Gastrocnemius medialis (tissue), 4 donors: Measurements from ENCODE around the gene KIF7. TPM values are rescaled to one million over a fixed set of nuclear protein-coding genes. Genes with fewer than 3 reads are reported as not detected.

ENCODE experiments used
- ATAC-seq, 2 donors: fragments of 150-250 bp; one replicate each; pipeline ENCODE4 v1.9.1; 2016
- DNase-seq, 2 donors: peaks; one replicate each; pipeline ENCODE4 v3.0.0-alpha.2; 2019
- H3K27ac ChIP-seq, 4 donors: fragments of 200-600 bp; sonication (generic); 1 replicate in 1 of 4; 2 replicates in 3 of 4; pipeline ENCODE4 v1.5.1; 2016 to 2018; ENCODE audit warnings: mild to moderate bottlenecking in 2 of 4, moderate library complexity in 1 of 4
- H3K27me3 ChIP-seq, 3 donors: fragments of 200-600 bp; sonication (generic) in 2 of 3; 1 replicate in 1 of 3; 2 replicates in 2 of 3; pipeline versions ENCODE4 v1.5.1 to v1.6.0; 2016 to 2019; ENCODE audit warnings: mild to moderate bottlenecking in 1 of 3, moderate library complexity in 1 of 3
- H3K36me3 ChIP-seq, 2 donors: fragments of 200-600 bp; sonication (generic) in 1 of 2; one replicate each; pipeline ENCODE4 v1.5.1; 2017 to 2018
- H3K4me1 ChIP-seq, 2 donors: fragments of 200-600 bp; sonication (generic) in 1 of 2; one replicate each; pipeline ENCODE4 v1.5.1; 2016 to 2017; ENCODE audit warnings: mild to moderate bottlenecking in 2 of 2
- H3K4me3 ChIP-seq, 4 donors: fragments of 200-600 bp; sonication (generic) in 3 of 4; 1 replicate in 1 of 4; 2 replicates in 3 of 4; pipeline ENCODE4 v1.5.1; 2016 to 2019; ENCODE audit warnings: mild to moderate bottlenecking in 2 of 4
- H3K9me3 ChIP-seq, 3 donors: fragments of 200-600 bp; sonication (generic) in 2 of 3; 1 replicate in 1 of 3; 2 replicates in 2 of 3; pipeline ENCODE4 v1.5.1; 2016 to 2019
- POLR2A ChIP-seq, 2 donors: fragments of 450-650 bp; IDR thresholded peaks; one replicate each; pipeline ENCODE4 v1.6.1; 2017; ENCODE audit warnings: antibody characterized with exemption in 2 of 2, mild to moderate bottlenecking in 2 of 2, moderate library complexity in 2 of 2
- in situ Hi-C, 4 donors: fragments of 200-750 bp; cut with MboI; loops; one replicate each; pipeline versions ENCODE4 v1.15.0 to v1.8.0; 2017; ENCODE audit warnings: low sequenced_read_pairs in 4 of 4
- intact Hi-C: fragments of 100-400 bp; cut with DNase I; formaldehyde crosslinking; loops from one replicate; pipeline ENCODE4 v1.15.1; 2023; ENCODE audit warnings: low total_unique reads
- total RNA-seq, 4 donors: library from RNA; depleted of rRNA; stranded (reverse); fragments of >200 nt; gene quantifications; one replicate each; pipeline versions ENCODE4 v1.1.0 to v1.2.3, GENCODE V29; 2016
- TF ChIP-seq, protein P1 (sequence below), 5 experiments: fragments of 450-650 bp in 3 of 5; fragments of 200-600 bp in 2 of 5; sonication (generic) in 2 of 5; IDR thresholded peaks in 4 of 5; conservative IDR thresholded peaks in 1 of 5; 1 replicate in 4 of 5; 2 replicates in 1 of 5; pipeline ENCODE4 v1.5.1; 2016 to 2019; ENCODE audit warnings: antibody characterized with exemption in 5 of 5, mild to moderate bottlenecking in 3 of 5, moderate library complexity in 3 of 5

KIF7 gene
- total RNA-seq, 4 donors from 2014 or later, result 0.19 to 0.66 (median 0.61) TPM

DNA sequence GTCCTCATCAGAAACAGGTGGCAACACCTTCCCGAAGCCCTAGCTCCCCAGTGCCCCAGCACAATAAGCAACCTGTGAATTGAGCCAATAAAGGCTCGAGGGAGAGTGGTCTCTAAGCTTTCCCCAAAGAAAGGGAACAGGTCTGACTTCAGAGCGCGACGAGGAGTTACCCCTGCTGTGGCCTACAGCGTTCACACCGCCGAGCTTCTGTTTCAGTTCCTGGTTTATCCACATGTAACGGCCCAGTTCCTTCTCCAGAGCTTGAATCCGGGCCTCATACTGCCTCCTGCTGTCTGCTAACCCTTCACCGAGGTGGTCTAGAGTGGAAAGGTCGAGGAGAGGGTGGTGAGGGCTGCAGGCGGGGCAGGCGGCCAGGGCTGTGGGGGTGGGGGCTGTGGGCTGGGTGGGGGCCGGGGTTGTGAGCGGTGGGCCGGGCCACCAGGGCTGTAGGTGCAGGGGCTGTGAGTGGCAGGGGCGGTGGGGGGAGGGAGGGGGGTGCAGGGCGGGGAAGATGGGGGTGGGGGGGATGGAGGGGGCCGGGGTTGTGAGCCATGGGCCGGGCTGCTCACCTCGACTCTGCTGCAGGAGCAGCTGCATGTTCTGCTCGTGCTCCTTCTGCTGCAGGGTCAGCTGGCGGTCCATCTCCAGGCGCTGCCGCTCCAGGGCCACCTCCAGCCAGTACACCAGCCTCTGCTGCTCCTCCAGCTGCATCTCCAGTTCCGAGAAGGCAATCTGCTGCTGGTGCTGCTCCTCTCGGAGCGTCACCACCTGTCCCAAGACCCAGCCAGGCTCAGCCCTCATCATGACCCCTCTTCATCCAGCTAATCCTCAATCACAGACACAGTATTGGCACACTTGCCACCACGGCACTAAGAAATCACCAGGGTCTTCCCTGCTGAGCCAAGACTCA, 26.2 kb downstream of the KIF7 start:
- Histone ChIP-seq H3K9me3 (no peaks in the 10 kb centered on the region), H3K27me3 (no peaks in the 10 kb centered on the region), H3K36me3 (no peaks in the 10 kb centered on the region), H3K27ac (no peak overlapping the region), H3K4me3 (no peak overlapping the region), H3K4me1 (no peaks in the 10 kb centered on the region)
- no peak for ATAC-seq
- in situ Hi-C loops, result no loop called here
- DNase-seq, result no peak
- intact Hi-C loops, result no loop called here
- no peak for TF ChIP-seq POLR2A (IDR thresholded peaks at IDR 0.05)
- TF ChIP-seq, protein P1, sequence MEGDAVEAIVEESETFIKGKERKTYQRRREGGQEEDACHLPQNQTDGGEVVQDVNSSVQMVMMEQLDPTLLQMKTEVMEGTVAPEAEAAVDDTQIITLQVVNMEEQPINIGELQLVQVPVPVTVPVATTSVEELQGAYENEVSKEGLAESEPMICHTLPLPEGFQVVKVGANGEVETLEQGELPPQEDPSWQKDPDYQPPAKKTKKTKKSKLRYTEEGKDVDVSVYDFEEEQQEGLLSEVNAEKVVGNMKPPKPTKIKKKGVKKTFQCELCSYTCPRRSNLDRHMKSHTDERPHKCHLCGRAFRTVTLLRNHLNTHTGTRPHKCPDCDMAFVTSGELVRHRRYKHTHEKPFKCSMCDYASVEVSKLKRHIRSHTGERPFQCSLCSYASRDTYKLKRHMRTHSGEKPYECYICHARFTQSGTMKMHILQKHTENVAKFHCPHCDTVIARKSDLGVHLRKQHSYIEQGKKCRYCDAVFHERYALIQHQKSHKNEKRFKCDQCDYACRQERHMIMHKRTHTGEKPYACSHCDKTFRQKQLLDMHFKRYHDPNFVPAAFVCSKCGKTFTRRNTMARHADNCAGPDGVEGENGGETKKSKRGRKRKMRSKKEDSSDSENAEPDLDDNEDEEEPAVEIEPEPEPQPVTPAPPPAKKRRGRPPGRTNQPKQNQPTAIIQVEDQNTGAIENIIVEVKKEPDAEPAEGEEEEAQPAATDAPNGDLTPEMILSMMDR (IDR thresholded peaks at IDR 0.05 in 4 of 5, conservative IDR thresholded peaks at IDR 0.05 in 1 of 5), result no peak

DNA sequence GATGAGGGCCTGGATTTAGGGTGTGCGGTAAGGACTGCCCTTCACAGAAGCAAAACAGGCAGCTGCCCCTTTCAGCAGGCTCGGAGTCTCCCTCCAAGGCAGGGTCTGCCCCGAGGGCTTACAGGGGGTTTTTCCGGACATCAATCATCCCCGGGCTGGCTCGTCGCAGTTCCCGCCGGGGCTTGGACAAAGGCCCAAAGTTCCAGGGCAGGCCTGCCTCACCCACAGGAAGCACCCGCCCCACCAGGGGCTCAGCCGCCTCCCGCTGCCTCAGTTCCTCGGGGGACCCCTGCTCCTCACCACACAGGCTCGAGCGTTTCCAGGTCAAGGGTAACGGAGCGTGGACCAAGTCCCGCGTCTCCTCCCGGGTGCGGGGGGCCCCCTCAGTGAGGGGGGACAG, 27.0 kb downstream of the KIF7 start:
- H3K36me3 ChIP-seq, result no peaks in the 10 kb centered on the region
- in situ Hi-C loops, result no loop called here
- H3K27ac ChIP-seq, result no peak overlapping the region
- no peaks in the 10 kb centered on the region for H3K9me3 ChIP-seq
- no peak for DNase-seq
- no peak for ATAC-seq
- intact Hi-C loops, result no loop called here
- no peak for TF ChIP-seq POLR2A (IDR thresholded peaks at IDR 0.05)
- TF ChIP-seq, protein P1 (IDR thresholded peaks at IDR 0.05 in 4 of 5, conservative IDR thresholded peaks at IDR 0.05 in 1 of 5), result no peak
- no peaks in the 10 kb centered on the region for H3K27me3 ChIP-seq
- no peak overlapping the region for H3K4me3 ChIP-seq
- no peaks in the 10 kb centered on the region for H3K4me1 ChIP-seq

DNA sequence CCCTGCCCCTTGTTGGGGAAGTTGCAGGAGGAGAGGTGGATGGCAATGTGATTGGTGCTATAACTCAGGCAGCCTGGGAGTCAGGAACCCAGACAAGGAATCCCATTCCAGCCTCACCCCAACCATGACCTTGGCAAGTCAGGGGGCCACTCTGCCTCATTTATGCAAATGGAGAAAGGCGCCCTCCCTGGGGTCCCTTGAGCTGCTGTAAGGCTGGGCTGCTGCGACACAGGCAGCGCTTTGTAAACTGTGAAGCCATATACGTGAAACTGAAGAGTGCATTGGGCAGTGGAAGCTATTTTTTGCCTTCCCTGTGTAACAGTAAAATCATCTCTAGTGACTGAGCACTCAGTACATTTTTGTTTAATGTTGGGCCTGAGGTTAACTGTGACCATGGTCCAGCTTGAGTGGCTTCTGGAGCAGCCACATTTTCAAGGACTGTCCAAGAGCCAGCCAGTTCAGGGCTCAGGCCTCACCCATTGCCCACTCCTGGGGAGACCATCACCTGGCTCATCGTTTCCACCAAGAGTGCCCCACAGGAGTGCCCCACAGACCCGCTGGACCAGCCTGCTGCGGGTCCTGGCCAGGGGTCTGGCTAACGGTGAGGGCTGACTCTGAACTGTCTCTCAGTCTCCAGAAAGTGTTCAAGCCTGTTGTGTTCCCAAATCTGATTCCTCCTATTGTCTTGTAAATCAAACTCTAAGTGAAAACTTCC, 27.9 kb downstream of the KIF7 start:
- DNase-seq, result no peak
- ATAC-seq, result no peak
- Histone ChIP-seq H3K9me3 (no peaks in the 10 kb centered on the region), H3K4me1 (no peaks in the 10 kb centered on the region), H3K27ac (no peak overlapping the region), H3K27me3 (no peaks in the 10 kb centered on the region), H3K4me3 (no peak overlapping the region), H3K36me3 (no peaks in the 10 kb centered on the region)
- intact Hi-C loops, result no loop called here
- in situ Hi-C loops, result no loop called here
- TF ChIP-seq POLR2A (IDR thresholded peaks at IDR 0.05), result no peak
- TF ChIP-seq, protein P1 (IDR thresholded peaks at IDR 0.05 in 4 of 5, conservative IDR thresholded peaks at IDR 0.05 in 1 of 5), result no peak

DNA sequence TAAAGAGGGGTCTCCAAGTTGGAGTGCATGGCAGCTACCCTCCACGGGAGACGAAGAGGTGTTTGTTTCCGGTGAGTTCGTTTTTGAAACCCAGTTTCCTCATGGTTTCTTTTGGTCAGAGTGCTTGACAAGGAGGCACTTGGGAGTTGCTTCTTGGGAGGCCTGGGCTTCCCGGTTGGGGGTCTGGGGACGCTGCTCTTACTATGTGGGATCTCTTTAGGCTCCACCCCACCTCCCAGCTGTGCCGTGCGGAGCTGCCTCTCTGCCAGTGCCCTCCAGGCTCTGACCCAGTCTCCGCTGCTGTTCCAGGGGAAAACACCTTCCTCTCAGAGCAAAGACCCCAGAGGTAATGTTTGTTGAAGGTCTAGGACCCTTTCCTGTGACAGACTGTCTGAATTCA, 29.6 kb downstream of the KIF7 start:
- H3K9me3 ChIP-seq, result no peaks in the 10 kb centered on the region
- in situ Hi-C loops (no loop called here), intact Hi-C loops (no loop called here)
- H3K27ac ChIP-seq, result no peak overlapping the region
- no peak for ATAC-seq
- no peaks in the 10 kb centered on the region for H3K36me3 ChIP-seq
- H3K27me3 ChIP-seq, result no peaks in the 10 kb centered on the region
- H3K4me1 ChIP-seq, result no peaks in the 10 kb centered on the region
- H3K4me3 ChIP-seq, result no peak overlapping the region
- TF ChIP-seq POLR2A (IDR thresholded peaks at IDR 0.05), result no peak
- TF ChIP-seq, protein P1 (IDR thresholded peaks at IDR 0.05 in 4 of 5, conservative IDR thresholded peaks at IDR 0.05 in 1 of 5), result no peak
- no peak for DNase-seq
